Activated B cell treated with CpG ODN at 0.5 μM for 24 hours (primary cell): ENCODE data around the gene KCNQ1OT1. TPM values are rescaled to one million over a fixed set of nuclear protein-coding genes. Genes with fewer than 3 reads are reported as not detected.

Experiments used
- ATAC-seq: fragments of 200-7000 bp; cut with Tn5 transposase; one replicate; pipeline ENCODE4 v1.10.0; 2021; ENCODE audit warnings: low read depth, mild to moderate bottlenecking, moderate library complexity
- CTCF ChIA-PET: fragments of 350-600 bp; sonication (Branson Sonifier 250); formaldehyde crosslinking; loops from one replicate; lab custom pipeline; 2021; ENCODE audit warnings: antibody characterized with exemption; lab: Charles Lee
- POLR2A ChIA-PET: fragments of 350-600 bp; sonication (Branson Sonifier 250); formaldehyde crosslinking; loops from one replicate; lab custom pipeline; 2021; ENCODE audit warnings: antibody characterized with exemption; lab: Charles Lee
- DNase-seq: peaks from one replicate; pipeline ENCODE4 v3.0.0; 2022
- H3K27ac Mint-ChIP-seq: one replicate; pipeline ENCODE4 v1.8.0; 2020; ENCODE audit warnings: mixed read lengths
- H3K27me3 Mint-ChIP-seq: one replicate; pipeline ENCODE4 v1.8.0; 2021; ENCODE audit warnings: mixed read lengths
- H3K36me3 Mint-ChIP-seq: one replicate; pipeline ENCODE4 v1.8.0; 2021; ENCODE audit warnings: low read depth, mixed read lengths
- H3K4me1 Mint-ChIP-seq: one replicate; pipeline ENCODE4 v1.8.0; 2021; ENCODE audit warnings: mixed read lengths
- H3K4me3 Mint-ChIP-seq: one replicate; pipeline ENCODE4 v1.8.0; 2020; ENCODE audit warnings: mild to moderate bottlenecking, mixed read lengths
- H3K9me3 Mint-ChIP-seq: one replicate; pipeline ENCODE4 v1.8.0; 2020; ENCODE audit warnings: mixed read lengths
- CTCF ChIP-seq: fragments of 200-600 bp; IDR thresholded peaks from one replicate; pipeline ENCODE4 v1.8.0; 2022; ENCODE audit warnings: antibody characterized with exemption, mild to moderate bottlenecking
- intact Hi-C: fragments of 100-400 bp; cut with micrococcal nuclease; formaldehyde crosslinking; loops from one replicate; pipeline ENCODE4 v1.15.1; 2024
- total RNA-seq: library from RNA; stranded (reverse); gene quantifications from 2 replicates; pipeline ENCODE4 v1.2.3, GENCODE V29; 2022

KCNQ1OT1 gene
- total RNA-seq, 1 donor from 2014 or later = 1.2 TPM

- ChIA-PET CTCF (no interaction called here), POLR2A (no interaction called here)
- TF ChIP-seq CTCF = no peak
- Mint-ChIP-seq H3K4me3 (no peak overlapping the region), H3K27ac (no peak overlapping the region), H3K36me3 (no peaks in the 10 kb centered on the region), H3K9me3 (no peaks in the 10 kb centered on the region), H3K4me1 (no peaks in the 10 kb centered on the region), H3K27me3 (no peaks in the 10 kb centered on the region)
- intact Hi-C loops = no loop called here
- ATAC-seq (no peak), DNase-seq (no peak)
These were observed 34.6 kb upstream of the KCNQ1OT1 start for GRCh38 chr11:2734181-2735052.

GRCh38 chr11:2732940-2733628 lies 33.3 kb upstream of the KCNQ1OT1 start:
- DNase-seq (no peak), ATAC-seq (no peak)
- POLR2A ChIA-PET = no interaction called here
- no peak for TF ChIP-seq CTCF
- Mint-ChIP-seq H3K4me3 (no peak overlapping the region), H3K27me3 (no peaks in the 10 kb centered on the region), H3K9me3 (no peaks in the 10 kb centered on the region), H3K36me3 (peaks cover under 1% of the 10 kb centered on the region), H3K27ac (no peak overlapping the region), H3K4me1 (no peaks in the 10 kb centered on the region)
- intact Hi-C loops = no loop called here
- CTCF ChIA-PET = no interaction called here

- DNase-seq = no peak
- H3K27me3 Mint-ChIP-seq = no peaks in the 10 kb centered on the region
- ATAC-seq = no peak
- H3K9me3 Mint-ChIP-seq = no peaks in the 10 kb centered on the region
- ChIA-PET POLR2A (no interaction called here), CTCF (no interaction called here)
- intact Hi-C loops = no loop called here
- no peak overlapping the region for H3K27ac Mint-ChIP-seq
- TF ChIP-seq CTCF = no peak
- H3K36me3 Mint-ChIP-seq = peaks cover 2% of the 10 kb centered on the region
- no peaks in the 10 kb centered on the region for H3K4me1 Mint-ChIP-seq
- H3K4me3 Mint-ChIP-seq = no peak overlapping the region
These were observed 32.6 kb upstream of the KCNQ1OT1 start for GRCh38 chr11:2732261-2732939.

GRCh38 chr11:2731130-2732125 lies 31.6 kb upstream of the KCNQ1OT1 start:
- CTCF ChIA-PET = no interaction called here

More at GRCh38 chr11:2731130-2732125, 31.6 kb upstream of the KCNQ1OT1 start:
- POLR2A ChIA-PET = no interaction called here
- Mint-ChIP-seq H3K4me3 (no peak overlapping the region), H3K27me3 (no peaks in the 10 kb centered on the region), H3K9me3 (no peaks in the 10 kb centered on the region), H3K4me1 (no peaks in the 10 kb centered on the region), H3K36me3 (peaks cover 2% of the 10 kb centered on the region), H3K27ac (no peak overlapping the region)
- intact Hi-C loops = no loop called here
- TF ChIP-seq CTCF = no peak
- no peak for DNase-seq
- ATAC-seq = no peak
